Ishikawa (cell line): ENCODE results near the gene HMGXB3.

ENCODE experiments used
- CEBPB ChIP-seq: IDR thresholded peaks from 2 replicates; pipeline ENCODE4 v1.6.1; 2012
- CREB1 ChIP-seq: IDR thresholded peaks from 2 replicates; pipeline ENCODE4 v1.6.1; 2012; ENCODE audit warnings: low read depth
- EGR1 ChIP-seq: IDR thresholded peaks from 2 replicates; pipeline ENCODE4 v1.6.1; 2012
- EP300 ChIP-seq: IDR thresholded peaks from 2 replicates; pipeline ENCODE4 v1.6.1; 2012; ENCODE audit warnings: borderline replicate concordance
- FOXM1 ChIP-seq: IDR thresholded peaks from 2 replicates; pipeline ENCODE4 v1.6.1; 2012; ENCODE audit warnings: low read depth, borderline replicate concordance
- MAX ChIP-seq: IDR thresholded peaks from 2 replicates; pipeline ENCODE4 v1.6.1; 2012
- NFIC ChIP-seq: IDR thresholded peaks from 2 replicates; pipeline ENCODE4 v1.6.1; 2012
- RAD21 ChIP-seq: IDR thresholded peaks from 2 replicates; pipeline ENCODE4 v1.6.1; 2012; ENCODE audit warnings: low read depth
- REST ChIP-seq: IDR thresholded peaks from 2 replicates; pipeline ENCODE4 v1.6.1; 2012; ENCODE audit warnings: low read depth, mild to moderate bottlenecking
- TAF1 ChIP-seq: IDR thresholded peaks from 2 replicates; pipeline ENCODE4 v1.6.1; 2012; ENCODE audit warnings: low read depth, mild to moderate bottlenecking
- TCF12 ChIP-seq: IDR thresholded peaks from 2 replicates; pipeline ENCODE4 v1.6.1; 2012; ENCODE audit warnings: low read depth
- TEAD4 ChIP-seq: IDR thresholded peaks from 2 replicates; pipeline ENCODE4 v1.6.1; 2012
- USF1 ChIP-seq: IDR thresholded peaks from 2 replicates; pipeline ENCODE4 v1.6.1; 2012
- YY1 ChIP-seq: IDR thresholded peaks from 2 replicates; pipeline ENCODE4 v1.6.1; 2012; ENCODE audit warnings: low read depth
- ZBTB7A ChIP-seq: IDR thresholded peaks from 2 replicates; pipeline ENCODE4 v1.6.1; 2012; ENCODE audit warnings: low read depth

The HMGXB3 gene

GRCh38 chr5:149960272-149961185 is 40.0 kb upstream of the HMGXB3 start, which contains the start of gene SLC26A2:
TSS of gene SLC26A2 (plus strand) at chr5:149960758. CDS start at chr5:149977653, 16,895 bp downstream.
- TF ChIP-seq ZBTB7A (0 out of 2 replicates have a peak, but pooled peaks have one; percentile 35), CREB1 (no peak), USF1 (peak; percentile 99), TCF12 (peak; percentile 23; the same call in 1 of the 2 replicates), EP300 (peak; percentile 28; the same call in 1 of the 2 replicates), CEBPB (no peak), REST (no peak), FOXM1 (no peak), NFIC (peak; percentile 13; the same call in 1 of the 2 replicates), MAX (peak; percentile 94), EGR1 (no peak), YY1 (no peak), TAF1 (peak; percentile 71; the same call in 1 of the 2 replicates)

GRCh38 chr5:149961186-149961685 is 39.3 kb upstream of the HMGXB3 start:
- TF ChIP-seq TAF1 (no peak), MAX (no peak), USF1 (no peak), ZBTB7A (no peak; the same call in 1 of the 2 replicates), YY1 (no peak)

GRCh38 chr5:149961957-149962409 is 38.6 kb upstream of the HMGXB3 start:
- TF ChIP-seq TCF12 (no peak), EGR1 (no peak), CREB1 (no peak), YY1 (no peak), RAD21 (peak; percentile 73), CEBPB (no peak)

- no peak for TF ChIP-seq EP300
- no peak for TF ChIP-seq REST
- no peak for TF ChIP-seq MAX
- no peak for TF ChIP-seq TAF1
- TF ChIP-seq CREB1, result no peak
- no peak for TF ChIP-seq USF1
- no peak for TF ChIP-seq CEBPB
- TF ChIP-seq EGR1, result no peak
- no peak for TF ChIP-seq RAD21
- no peak for TF ChIP-seq TEAD4
- TF ChIP-seq FOXM1, result no peak
- TF ChIP-seq NFIC, result no peak
- TF ChIP-seq TCF12, result no peak
- no peak for TF ChIP-seq YY1
- TF ChIP-seq ZBTB7A, result no peak
Measured at GRCh38 chr5:149962601-149963300, 37.8 kb upstream of the HMGXB3 start.
